GM18517 (cell line): Measurements from ENCODE around the gene PRKG1.
"Not testable (repeated sequence)": the region's sequence is repeated elsewhere in the genome, so short reads cannot be mapped to it uniquely, and the experiment has no call there.

Source experiments
- ATAC-seq: cut with Tn5 transposase; IDR thresholded peaks from one replicate; pipeline ENCODE4 v1.9.1; 2021; ENCODE audit warnings: mild to moderate bottlenecking, moderate library complexity; ENCODE audit not compliant: unreplicated experiment

Gene PRKG1

DNA sequence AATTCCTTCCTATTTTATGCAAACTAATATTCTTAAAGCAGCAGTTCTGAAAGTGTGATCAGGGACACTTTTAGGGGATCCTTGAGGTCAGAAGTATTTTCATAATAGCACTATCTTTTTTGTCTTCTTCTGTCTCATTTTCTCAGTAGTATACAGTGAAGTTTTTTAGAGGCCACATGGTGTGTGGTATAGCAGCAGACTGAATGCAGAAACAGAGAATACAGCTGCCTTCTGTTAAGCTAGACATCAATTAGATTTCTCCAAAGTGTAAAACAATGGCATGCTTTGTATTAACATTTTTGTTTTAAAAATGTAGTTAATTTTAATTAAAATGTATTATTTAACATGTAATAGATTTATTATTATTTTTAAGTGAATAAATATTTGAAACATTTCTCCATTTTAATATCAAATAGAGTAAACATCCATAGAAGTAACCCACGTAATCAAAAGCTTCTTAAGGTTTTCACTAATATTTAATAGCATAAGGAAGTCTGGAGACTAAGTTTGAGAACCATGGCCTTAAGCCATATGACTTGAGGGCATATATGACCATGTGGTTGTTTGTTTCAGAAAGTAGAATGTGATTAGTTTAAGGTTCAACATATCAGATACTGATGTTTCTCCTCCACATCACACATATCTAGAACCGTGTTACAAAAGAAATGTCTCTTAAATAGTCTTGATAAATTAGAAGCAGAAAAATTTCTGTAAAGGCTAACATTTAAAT, 94.0 kb downstream of the PRKG1 start:
- ATAC-seq = no peak

DNA sequence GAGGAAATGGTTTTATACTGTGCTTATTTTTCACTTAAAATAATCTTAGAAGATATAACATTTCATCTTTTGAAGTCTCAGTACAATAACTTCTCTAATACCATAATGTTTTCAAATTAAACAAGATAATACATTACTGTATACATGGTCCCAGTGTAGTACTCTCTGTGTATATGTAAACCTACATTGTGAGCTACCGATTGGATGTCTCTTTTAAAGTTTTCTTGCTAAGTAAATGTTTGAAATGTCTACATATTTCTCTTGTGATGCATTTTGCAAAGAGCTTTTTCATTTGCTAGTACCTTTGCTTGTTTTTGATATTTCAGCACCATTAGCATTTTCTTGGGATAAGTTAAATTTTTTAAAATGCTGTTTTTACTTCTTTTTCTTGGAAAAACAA, 94.8 kb downstream of the PRKG1 start:
- no peak for ATAC-seq

DNA sequence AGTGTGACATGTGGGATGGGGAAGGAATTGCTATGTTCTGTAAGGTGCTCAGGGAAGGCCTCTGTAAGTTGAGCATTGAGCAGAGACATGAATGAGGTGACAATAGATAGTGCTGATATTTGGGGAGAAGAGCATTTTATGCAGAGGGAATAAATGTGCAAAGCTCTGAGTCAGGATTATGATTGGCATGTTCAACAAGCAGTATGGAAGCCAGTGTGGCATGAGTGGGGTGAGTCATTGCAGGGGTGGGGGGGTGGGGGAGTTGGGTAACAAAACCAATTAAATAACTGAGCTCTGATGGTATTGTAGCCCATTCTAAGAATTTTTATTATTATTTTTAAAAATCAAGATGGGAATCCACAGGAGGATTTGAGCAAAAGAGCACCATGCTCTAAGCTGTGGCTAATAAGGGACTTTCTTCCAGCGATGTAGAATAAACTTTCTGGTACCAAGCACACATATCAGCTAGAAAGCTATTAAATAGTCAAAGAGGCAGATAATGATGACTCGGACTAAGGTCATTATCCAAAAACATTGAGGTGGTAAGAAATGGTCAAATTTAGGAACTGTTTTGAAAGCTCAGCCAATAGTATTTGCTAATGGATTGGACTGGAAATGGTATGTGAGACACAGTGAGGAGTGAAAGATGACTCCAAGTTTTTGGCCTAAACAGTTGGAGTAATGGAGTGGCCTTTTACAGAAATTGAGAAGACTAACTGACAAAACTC, 96.4 kb downstream of the PRKG1 start:
- ATAC-seq = no peak

DNA sequence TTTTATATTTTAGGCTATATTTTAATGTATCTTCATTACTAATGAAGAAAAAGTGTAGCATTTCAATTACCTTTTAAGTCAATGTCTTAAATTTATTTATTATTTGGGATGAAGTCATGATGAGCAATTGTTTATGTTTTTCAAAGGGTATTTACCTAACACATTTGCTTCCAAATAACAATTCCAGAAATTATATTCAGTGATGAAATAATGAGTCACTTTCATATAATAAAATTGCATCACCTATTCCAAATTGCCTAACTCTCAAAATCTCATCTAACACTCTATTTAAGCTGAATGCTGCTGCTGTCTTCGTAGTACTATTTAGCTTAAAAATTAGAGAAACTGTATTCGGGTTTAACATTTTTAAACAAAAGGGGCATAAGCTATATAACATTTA, 97.7 kb downstream of the PRKG1 start:
- ATAC-seq = no peak

DNA sequence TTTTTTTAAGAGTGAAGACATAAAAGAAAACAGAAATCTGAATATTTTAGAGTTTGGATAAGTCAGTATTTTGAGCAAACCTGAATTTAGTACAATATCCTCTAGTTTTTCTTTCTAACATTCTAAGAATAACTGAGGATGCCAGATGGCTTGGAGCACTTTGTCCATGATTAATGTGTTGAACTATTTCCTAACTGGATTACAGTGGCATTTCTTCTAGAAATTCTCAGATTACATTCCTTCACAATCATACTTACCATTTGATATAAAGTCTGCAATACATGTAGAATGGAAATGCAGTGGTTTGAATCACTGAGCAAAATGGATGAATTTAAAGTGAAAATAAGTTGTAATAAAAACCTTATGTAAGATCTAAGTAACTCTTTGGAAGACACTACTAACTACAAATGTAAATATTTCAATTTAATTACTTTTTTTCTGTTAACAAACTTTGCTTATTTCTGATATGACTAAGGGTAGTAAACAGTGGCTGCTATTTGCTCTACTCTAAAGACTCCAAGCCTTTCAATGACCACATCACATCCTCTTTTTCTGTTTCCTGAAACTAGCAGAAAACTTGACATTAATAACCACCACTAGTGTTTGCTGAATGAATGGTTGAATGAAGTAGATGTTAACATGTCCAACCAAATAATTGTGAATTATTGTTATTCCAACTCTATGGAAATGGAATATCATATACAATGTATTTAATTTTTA, 102.8 kb downstream of the PRKG1 start:
- ATAC-seq = no peak

DNA sequence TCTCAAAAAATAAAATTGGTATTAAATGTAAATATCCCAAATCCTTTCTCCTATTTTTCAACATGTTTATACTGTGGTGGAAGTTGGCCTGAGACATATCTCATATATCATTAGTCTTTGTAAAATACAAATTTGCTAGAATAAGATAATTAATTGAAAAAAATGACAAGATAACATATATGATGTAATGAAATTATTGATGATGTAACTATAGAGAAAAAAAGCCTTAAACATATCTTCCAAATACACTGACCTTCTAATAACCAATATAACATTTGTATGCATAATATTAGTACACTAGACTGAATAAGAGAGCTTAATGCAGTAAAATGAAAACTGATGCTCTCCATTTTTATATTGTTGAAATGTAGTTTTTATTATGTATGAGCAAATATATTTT, 104.3 kb downstream of the PRKG1 start:
- no peak for ATAC-seq

DNA sequence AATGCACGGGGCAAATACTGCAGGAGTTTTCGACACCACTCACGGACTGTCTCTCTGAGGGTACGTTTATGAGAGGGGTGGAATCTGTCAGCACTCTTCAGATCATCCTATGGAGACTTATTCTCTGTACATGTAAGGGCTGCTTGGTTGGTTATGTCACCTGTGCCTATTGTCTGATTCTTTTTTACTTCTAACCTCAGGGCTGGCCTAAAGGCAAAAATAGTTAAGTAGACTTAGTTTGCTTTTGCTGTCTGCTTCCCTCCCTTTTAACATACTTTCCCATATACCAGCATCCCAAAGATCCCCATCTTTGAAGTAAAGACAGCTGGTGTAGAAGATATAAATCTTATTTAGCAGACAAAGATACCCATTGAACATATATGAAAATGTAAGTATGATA, 105.9 kb downstream of the PRKG1 start:
- no peak for ATAC-seq

DNA sequence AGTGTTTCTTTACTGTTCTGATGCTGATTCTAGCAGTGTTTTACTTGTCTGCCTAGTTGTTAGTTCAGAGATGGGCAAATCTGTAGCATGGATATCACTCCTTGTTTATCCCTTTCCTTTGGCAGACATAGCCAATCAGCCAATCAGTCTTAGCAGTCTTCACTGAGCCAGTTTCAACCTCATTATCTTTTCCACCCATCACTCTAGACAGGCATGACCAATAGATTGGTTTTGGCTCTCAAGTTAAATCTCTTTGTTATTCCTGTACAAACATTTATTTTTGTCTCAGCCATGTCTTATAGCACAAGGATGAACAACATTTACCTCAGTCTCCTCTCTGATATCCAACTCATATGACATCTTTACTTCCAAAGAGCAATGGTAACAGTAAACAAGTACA, 109.5 kb downstream of the PRKG1 start:
- ATAC-seq = no peak

DNA sequence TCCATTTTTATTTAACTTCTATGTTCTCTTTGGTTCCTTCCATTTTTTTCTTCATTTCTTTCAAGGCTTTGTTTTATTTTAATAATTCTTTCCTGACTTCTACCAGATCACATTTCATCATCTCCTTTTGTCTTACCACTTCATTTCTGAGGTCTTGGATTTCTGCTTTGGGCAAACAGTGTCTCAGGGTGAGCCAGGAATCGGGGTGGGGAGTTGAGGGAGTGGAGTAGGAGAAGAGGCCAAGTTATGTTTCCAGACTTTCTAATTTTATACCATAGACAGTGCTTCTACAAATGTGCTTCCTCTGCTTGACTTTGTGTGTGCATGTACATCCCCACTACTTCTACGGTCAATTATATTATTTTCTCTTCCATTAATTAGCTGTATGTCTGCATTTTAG, 112.1 kb downstream of the PRKG1 start:
- no peak for ATAC-seq

DNA sequence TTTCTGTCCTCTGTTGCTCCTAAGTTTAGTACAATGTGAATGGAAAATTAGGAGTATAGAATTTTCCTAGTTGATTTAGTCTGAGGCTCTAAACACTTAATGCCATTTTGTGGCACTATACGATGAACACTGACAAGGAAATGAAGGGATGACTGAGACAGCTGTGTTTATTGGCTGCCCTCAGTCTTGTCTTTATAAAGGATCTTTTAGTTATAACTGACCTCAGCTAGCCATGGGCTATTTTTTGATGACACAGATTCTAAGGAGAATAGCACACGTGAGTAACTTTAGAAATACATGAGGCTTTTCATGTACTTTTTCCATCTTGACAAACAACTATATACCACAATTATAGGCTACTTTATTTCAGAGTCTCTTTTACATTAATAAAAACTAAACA, 113.7 kb downstream of the PRKG1 start:
- no peak for ATAC-seq

DNA sequence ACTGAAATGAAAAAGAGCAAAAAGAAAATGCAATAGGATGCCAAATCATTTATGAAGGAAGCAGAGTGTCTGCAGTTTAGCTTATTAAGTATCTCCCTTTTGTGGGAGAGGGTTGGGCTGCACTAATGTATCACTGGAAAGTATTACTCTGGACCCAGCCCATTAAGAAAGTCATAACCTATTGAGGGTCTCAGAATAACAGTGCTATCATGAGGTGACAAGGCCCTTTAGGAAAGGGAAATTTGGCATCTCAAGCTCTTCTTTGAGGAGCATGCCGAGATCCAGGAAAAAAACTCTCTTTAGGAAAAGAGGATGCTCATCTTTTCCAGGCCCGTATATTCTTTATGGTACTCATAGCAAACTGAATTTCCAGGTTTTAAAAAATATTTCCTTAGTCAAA, 114.6 kb downstream of the PRKG1 start:
- ATAC-seq = no peak

DNA sequence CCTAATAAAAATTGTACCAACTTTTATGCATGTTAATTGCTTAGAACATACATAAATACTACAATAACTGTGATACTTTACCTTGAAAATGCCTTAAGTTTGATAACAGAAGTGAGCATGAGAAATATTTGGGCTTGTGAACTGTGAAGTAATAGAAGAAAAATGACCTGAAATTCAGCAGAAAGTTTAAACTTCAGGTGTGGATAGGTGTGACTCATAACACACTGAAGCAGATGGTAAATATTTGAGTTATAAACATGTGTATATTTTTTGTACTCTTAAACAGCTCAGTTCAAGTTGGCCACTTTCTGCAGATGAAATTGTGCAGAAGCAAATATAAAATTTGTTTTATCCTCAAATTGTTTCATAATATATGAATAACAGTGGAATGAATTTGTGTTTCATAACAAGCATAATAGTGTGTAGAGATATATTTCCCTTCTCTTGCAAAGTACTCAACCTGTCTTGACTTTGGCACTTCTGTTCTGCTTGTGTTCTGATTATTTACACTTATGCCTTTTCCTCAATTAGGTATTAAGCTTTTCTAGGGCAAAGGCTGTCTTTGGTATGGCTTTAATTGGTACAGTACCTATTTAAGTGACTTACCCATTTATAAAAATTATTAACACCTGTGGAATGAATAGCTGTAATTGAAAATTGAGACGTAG, 122.4 kb downstream of the PRKG1 start:
- ATAC-seq = no peak

DNA sequence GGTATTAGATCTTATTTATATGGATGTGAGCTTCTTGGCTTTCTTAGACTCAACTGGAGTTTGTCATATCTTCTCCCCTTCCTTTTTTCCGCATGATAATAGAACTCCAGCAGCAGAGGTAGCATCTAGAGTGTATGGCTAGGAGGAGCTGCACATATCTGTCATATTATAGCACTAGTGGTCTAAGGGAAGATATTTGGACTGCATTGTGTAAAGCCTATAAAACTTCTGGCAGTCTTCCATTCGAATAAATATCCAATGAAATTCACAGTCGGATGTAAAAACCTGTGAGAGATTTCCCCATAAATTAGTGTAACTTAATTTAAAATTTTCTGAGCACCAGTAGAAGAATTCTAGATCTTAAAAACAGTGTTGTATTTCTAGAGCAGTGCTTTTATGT, 123.9 kb downstream of the PRKG1 start:
- ATAC-seq = no peak

DNA sequence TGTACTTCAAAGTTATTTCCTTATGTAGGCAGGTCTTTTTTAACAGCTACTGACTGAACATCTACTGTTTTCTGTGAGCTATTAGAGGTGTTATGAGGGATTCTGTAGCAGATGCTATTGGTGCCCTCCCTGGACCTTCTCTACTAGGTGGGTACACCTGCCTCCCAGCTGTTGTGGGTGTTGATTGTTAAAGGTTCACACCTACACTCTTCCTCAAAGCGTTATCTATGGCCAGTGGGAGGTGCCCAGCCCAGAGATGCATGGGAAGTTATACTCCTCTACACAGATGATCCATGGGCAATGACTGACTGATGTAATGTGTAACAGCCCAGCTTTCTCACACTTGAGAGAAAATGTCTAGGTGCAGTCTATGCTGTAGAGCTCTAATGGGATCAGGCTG, 127.7 kb downstream of the PRKG1 start:
- no peak for ATAC-seq

DNA sequence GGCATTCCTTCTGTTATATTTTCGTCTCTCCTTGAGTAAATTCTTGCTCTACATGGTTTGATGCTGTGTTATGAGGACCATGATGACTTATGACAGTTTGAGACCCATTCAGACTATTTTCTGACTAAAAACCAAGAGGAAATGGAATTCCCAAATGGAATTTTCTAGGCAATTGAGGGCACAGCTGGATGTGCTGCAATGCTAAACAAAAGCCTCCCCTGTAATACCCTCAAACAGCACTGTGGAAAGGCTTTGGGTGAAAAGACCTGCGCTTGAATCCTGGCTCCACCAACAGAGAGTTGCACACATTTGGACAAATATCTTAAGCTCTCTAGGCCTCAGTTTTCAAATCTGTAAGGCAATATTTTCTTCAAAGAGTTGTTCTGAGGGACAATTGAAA, 129.1 kb downstream of the PRKG1 start:
- no peak for ATAC-seq

DNA sequence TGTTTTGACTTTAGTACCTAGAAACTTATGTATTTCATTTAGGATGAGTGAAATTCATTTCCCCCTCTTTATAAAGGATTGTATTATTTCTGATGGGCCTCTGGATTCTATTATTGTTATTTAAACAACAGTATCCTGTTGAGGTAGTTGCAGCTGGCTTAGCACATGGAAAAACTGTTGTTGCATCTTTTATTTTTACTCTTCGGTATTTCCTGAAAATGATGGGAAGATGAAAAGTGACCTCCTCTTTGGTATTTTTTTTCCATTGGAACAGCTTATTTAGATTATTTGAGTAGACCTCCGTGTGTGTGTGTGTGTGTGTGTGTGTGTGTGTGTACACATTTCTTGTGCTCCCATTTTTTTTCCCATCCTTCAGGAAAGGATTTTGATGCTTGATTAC, 129.8 kb downstream of the PRKG1 start:
- ATAC-seq = no peak

DNA sequence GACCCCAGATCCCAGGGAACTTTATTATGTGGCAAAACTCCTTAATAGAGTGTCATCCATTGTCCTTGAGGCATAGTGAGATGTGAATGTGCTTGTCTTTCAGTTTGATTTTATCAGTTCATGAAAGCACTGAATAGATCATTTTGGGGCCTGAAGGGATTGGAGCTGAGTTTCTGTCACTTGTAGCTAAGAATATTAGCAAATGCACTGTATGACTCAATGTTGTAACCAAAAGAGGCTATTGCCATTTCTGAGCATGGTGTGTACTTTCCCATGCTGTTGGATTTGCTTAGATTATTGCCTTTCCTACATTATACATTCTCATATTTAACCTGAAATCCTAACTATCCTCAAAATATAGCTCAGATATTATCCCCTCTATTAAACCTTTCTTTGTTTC, 130.4 kb downstream of the PRKG1 start:
- no peak for ATAC-seq

DNA sequence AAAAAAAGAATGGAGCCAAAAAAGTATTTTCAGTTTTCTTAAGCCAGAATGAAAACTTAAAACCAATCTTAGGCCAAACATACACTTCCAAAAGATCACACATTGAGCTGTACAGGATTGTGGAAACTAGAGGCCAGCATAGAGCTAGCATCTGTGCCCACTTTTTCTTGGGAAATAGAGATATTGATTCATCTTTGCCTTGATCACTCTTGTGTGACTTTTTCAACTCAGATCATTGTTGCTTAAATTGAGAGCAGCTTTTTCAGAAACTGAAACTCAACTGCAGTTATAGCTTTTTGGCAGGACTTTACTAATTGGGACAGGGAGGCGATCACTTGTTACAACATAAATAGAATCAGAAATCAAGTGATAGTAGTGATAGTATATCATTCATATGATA, 132.2 kb downstream of the PRKG1 start:
- no peak for ATAC-seq

DNA sequence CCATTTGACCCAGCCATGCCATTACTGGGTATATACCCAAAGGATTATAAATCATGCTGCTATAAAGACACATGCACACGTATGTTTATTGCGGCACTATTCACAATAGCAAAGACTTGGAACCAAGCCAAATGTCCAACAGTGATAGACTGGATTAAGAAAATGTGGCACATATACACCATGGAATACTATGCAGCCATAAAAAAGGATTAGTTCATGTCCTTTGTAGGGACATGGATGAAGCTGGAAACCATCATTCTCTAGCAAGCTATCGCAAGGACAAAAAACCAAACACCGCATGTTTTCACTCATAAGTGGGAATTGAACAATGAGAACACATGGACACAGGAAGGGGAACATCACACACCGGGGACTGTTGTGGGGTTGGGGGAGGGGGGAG, 138.7 kb downstream of the PRKG1 start:
- not testable (repeated sequence) for ATAC-seq

DNA sequence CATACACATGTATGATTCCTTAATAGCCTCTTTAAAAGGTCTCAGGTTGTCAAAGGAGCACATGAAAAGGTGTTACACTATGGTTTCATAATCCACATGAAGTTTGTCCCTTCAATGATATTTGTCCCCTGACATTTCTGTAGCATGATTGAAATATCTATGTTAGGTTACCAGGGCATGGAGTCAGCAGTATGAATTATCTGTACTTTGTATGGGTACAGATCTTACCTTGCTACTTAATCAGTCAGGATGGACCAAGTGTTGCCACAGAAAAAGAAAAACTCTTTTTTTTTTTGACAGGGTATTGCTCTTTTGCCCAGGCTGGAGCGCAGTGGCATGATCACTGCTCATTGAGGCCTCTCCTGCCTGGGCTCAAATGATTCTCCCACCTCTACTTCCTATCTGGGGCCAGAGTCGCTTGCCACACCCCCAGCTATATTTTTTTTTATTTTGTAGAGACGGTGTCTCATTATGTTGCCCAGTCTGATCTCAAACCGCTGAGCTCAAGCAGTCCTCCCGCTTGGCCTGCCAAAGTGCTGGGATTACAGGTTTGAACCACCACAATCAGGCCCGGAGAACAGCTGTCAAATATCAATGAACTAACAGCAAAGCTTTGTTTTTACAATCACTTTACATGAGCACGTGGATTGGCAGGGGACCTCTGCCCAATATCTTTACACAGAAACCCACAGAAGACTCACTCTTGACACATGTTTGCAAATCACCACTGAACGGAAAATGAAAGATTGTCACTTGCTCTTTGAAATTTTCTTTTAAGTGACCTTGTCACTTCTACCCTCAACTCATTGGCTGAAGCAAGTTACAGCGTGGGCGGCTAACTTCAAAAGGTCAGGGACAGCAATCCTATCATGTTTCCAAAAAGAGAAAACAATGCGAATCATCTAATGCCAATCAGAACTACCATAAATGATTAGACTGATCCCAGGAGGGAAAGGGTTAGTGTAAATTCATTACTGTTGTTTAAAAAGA, 140.2 kb downstream of the PRKG1 start:
- no peak for ATAC-seq
